Right lobe of liver (tissue), 6 donors: ENCODE measurements around the gene SNUPN. TPM values are rescaled to one million over a fixed set of nuclear protein-coding genes. Genes with fewer than 3 reads are reported as not detected.
A peak's percentile ranks its signal among the peaks of the same experiment; 100 is the strongest.

ENCODE experiments used
- ATAC-seq, 4 donors: fragments of 200-7000 bp; cut with Tn5 transposase; one replicate each; pipeline ENCODE4 v1.9.1; 2020; ENCODE audit warnings: mild to moderate bottlenecking in 4 of 4, moderate library complexity in 4 of 4
- DNase-seq, 3 donors: peaks; one replicate each; pipeline ENCODE4 v3.0.0-alpha.2; 2020
- H3K27ac ChIP-seq, 3 donors: fragments of 200-600 bp; one replicate each; pipeline ENCODE4 v1.8.0; 2022
- H3K27me3 ChIP-seq, 2 donors: fragments of 200-600 bp; one replicate each; pipeline ENCODE4 v1.8.0; 2022
- H3K36me3 ChIP-seq, 4 donors: fragments of 200-600 bp; sonication (generic) in 1 of 4; one replicate each; pipeline versions ENCODE4 v1.5.1 to v1.8.0; 2017 to 2022; ENCODE audit warnings: control low read depth in 1 of 4
- H3K4me1 ChIP-seq, 4 donors: fragments of 200-600 bp; sonication (generic) in 1 of 4; one replicate each; pipeline versions ENCODE4 v1.5.1 to v1.8.0; 2017 to 2022; ENCODE audit warnings: control low read depth in 1 of 4
- H3K4me3 ChIP-seq, 3 donors: fragments of 200-600 bp; one replicate each; pipeline ENCODE4 v1.8.0; 2022
- H3K9me3 ChIP-seq, 4 donors: fragments of 200-600 bp; sonication (generic) in 1 of 4; one replicate each; pipeline versions ENCODE4 v1.5.1 to v1.8.0; 2017 to 2022; ENCODE audit warnings: control low read depth in 1 of 4
- POLR2A ChIP-seq: fragments of 450-650 bp; IDR thresholded peaks from one replicate; pipeline ENCODE4 v1.6.1; 2017; ENCODE audit warnings: antibody characterized with exemption, mild to moderate bottlenecking
- WGBS: methylation state at CpG from one replicate; pipeline ENCODE4 v1.1.6; 2018; ENCODE audit warnings: low coverage, low lambda C conversion rate; ENCODE audit not compliant: insufficient coverage; ENCODE audit errors: missing lambda C conversion rate; 5-methylcytosine and 5-hydroxymethylcytosine counted together
- intact Hi-C, 2 donors: fragments of 100-400 bp; cut with DNase I; formaldehyde crosslinking; loops; one replicate each; pipeline versions ENCODE4 v1.11.2 to v1.14.1; 2022
- total RNA-seq, 6 experiments: library from RNA; depleted of rRNA in 2 of 6; stranded (reverse); fragments of >200 nt in 2 of 6; fragmentation: NEBNext Ultra II Directional in 3 of 6; extraction: Animal tissue kit (Norgen Biotek cat#: 25700) in 3 of 6; gene quantifications; one replicate each; pipeline versions ENCODE4 v1.1.0 to v1.2.4, GENCODE V29; 2016 to 2023
- TF ChIP-seq, protein P1 (sequence below), 4 donors: fragments of 200-600 bp in 3 of 4; fragments of 450-650 bp in 1 of 4; IDR thresholded peaks; one replicate each; pipeline versions ENCODE4 v1.5.1 to v1.8.0; 2016 to 2022; ENCODE audit warnings: antibody characterized with exemption in 4 of 4, mild to moderate bottlenecking in 2 of 4
- donor health status: DM: no; HTN: yes; CAD: no.
- donor health status: DM: no; HTN: no; CAD: no.
- donor health status: DM: no; HTN: no; CAD: no.
- donor health status: DM: no; HTN: yes; CAD: no.
- donor health status: DM: no; HTN: yes; CAD: no.

SNUPN gene
- total RNA-seq, 6 experiments from 2014 or later = 11.1 to 19.4 (median 13.3) TPM

- Histone ChIP-seq H3K9me3 (no peaks in the 10 kb centered on the region), H3K27me3 (no peaks in the 10 kb centered on the region), H3K4me3 (no peak overlapping the region), H3K36me3 (no peaks in the 10 kb centered on the region), H3K4me1 (peaks cover 0 to 40% (median 13%) of the 10 kb centered on the region in 4 donors), H3K27ac (peak overlapping the region in 1 of 3 donors; percentile 99)
- DNase-seq (no peak), ATAC-seq (peak; percentile 9 to 45 (median 26))
- intact Hi-C loops = no loop called here
- TF ChIP-seq POLR2A = peak; percentile 23
- TF ChIP-seq, protein P1, sequence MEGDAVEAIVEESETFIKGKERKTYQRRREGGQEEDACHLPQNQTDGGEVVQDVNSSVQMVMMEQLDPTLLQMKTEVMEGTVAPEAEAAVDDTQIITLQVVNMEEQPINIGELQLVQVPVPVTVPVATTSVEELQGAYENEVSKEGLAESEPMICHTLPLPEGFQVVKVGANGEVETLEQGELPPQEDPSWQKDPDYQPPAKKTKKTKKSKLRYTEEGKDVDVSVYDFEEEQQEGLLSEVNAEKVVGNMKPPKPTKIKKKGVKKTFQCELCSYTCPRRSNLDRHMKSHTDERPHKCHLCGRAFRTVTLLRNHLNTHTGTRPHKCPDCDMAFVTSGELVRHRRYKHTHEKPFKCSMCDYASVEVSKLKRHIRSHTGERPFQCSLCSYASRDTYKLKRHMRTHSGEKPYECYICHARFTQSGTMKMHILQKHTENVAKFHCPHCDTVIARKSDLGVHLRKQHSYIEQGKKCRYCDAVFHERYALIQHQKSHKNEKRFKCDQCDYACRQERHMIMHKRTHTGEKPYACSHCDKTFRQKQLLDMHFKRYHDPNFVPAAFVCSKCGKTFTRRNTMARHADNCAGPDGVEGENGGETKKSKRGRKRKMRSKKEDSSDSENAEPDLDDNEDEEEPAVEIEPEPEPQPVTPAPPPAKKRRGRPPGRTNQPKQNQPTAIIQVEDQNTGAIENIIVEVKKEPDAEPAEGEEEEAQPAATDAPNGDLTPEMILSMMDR (IDR thresholded peaks at IDR 0.05) = no peak
- WGBS = 16% methylated on average over 5 of the region's 5 CpGs
Observed at GRCh38 chr15:75641603-75642002, 16.1 kb upstream of the SNUPN start.

DNA sequence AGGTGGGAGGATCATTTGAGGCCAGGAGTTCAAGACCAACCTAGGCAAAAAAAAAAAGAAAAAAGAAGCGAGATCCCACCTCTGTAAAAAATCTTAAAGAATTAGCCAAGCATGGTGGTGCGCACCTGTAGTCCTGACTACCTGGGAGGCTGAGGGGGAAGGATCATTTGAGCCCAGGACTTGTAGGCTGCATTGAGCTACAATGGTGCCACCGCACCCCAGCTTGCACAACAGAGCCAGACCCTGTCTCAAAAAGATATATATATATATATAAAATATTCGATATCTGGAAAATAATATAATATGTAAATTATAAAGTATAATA lies 15.6 kb upstream of the SNUPN start:
- 100% methylated on average over 3 of the region's 4 CpGs for WGBS
- no peaks in the 10 kb centered on the region for H3K36me3 ChIP-seq
- ATAC-seq (no peak), DNase-seq (no peak)
- H3K4me1 ChIP-seq = peaks cover 0 to 36% (median 13%) of the 10 kb centered on the region in 4 donors
- no peaks in the 10 kb centered on the region for H3K27me3 ChIP-seq
- intact Hi-C loops = no loop called here
- no peak for TF ChIP-seq POLR2A
- TF ChIP-seq, protein P1 (IDR thresholded peaks at IDR 0.05) = no peak
- H3K27ac ChIP-seq = peak overlapping the region; percentile 94 to 99 (median 97)
- H3K9me3 ChIP-seq = no peaks in the 10 kb centered on the region
- no peak overlapping the region for H3K4me3 ChIP-seq

- TF ChIP-seq, protein P1 (IDR thresholded peaks at IDR 0.05) = peak in 3 of 4 donors; percentile 9 to 20 (median 19)
- no peak for TF ChIP-seq POLR2A
- no peaks in the 10 kb centered on the region for H3K27me3 ChIP-seq
- peaks cover 0 to 33% (median 13%) of the 10 kb centered on the region in 4 donors for H3K4me1 ChIP-seq
- DNase-seq (peak; percentile 46 to 71 (median 65)), ATAC-seq (peak; percentile 11 to 42 (median 34))
- no peaks in the 10 kb centered on the region for H3K36me3 ChIP-seq
- intact Hi-C loops = no loop called here
- H3K9me3 ChIP-seq = no peaks in the 10 kb centered on the region
- H3K27ac ChIP-seq = peak overlapping the region; percentile 94 to 99 (median 97)
- 12% methylated on average over 12 of the region's 17 CpGs for WGBS
- peak overlapping the region; percentile 94 to 99 (median 96) for H3K4me3 ChIP-seq
Observed at GRCh38 chr15:75640483-75641178, 15.1 kb upstream of the SNUPN start.

DNA sequence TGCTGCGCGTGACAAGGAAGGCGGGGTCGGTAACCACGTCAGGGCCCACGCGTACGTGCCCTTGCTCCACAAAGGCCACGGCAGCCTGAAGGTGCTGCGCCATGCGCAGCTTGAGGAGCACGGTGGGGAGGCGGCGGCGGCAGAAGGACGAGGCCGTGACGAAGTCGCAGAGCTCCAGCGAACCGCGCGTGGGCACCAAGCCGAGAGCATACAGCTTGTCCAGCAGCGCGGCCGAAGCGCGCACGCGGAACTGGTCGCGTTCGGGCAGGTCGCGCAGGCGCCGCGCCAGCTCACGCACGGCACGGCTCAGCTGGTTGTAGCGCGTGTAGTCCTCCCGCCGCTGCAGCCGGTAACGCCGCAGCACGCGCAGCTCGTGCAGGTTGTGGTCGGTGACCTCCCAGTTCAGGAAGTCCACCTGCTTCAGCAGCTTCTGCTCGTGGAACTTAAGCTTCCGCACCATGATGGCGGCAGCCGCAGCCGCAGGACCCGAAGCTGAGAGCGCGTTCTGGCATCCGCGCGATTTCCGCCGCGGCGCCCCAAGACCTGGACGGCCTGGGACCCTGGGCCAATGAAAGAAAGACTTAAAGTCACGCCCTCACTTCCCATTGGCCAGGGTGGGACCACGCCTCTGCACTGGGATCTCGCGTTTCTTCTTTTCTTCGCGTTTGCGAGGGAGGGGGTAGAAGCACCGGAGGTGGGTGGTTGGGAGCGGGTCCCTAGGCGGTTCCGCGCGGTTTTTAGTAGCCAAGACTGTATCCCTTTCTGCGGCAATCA lies 14.4 kb upstream of the SNUPN start, which contains the start of gene IMP3:
Gene IMP3, minus strand, starts transcription at position 516 of the 774 bp plus-strand sequence. Its CDS starts 56 bp downstream, at position 460.
- WGBS = 0% methylated on average over 24 of the region's 83 CpGs
- TF ChIP-seq, protein P1 (IDR thresholded peaks at IDR 0.05) = no peak
- TF ChIP-seq POLR2A = peak; percentile 99
- ATAC-seq (peak; percentile 87 to 95 (median 90)), DNase-seq (peak; percentile 93 to 97 (median 96))
- intact Hi-C loops = loop anchor here in 1 of 2 donors (10.0 kb wide), 1 partner anchor 45 kb away; no protein-coding TSS in a partner anchor
- Histone ChIP-seq H3K27me3 (no peaks in the 10 kb centered on the region), H3K9me3 (no peaks in the 10 kb centered on the region), H3K4me3 (peak within 1 kb of the TSS; percentile 94 to 99 (median 96)), H3K27ac (peak within 1 kb of the TSS; percentile 94 to 99 (median 97)), H3K36me3 (no peaks in the 10 kb centered on the region), H3K4me1 (peaks cover 0 to 33% (median 13%) of the 10 kb centered on the region in 4 donors)
